GM21723 (cell line): Measurements from ENCODE around the gene RNF145.
"Not testable (repeated sequence)": the region's sequence is repeated elsewhere in the genome, so short reads cannot be mapped to it uniquely, and the experiment has no call there.

ENCODE experiments used
- ATAC-seq: cut with Tn5 transposase; IDR thresholded peaks from one replicate; pipeline ENCODE4 v1.9.1; 2021; ENCODE audit warnings: mild to moderate bottlenecking, moderate library complexity; ENCODE audit not compliant: unreplicated experiment

Gene RNF145

DNA sequence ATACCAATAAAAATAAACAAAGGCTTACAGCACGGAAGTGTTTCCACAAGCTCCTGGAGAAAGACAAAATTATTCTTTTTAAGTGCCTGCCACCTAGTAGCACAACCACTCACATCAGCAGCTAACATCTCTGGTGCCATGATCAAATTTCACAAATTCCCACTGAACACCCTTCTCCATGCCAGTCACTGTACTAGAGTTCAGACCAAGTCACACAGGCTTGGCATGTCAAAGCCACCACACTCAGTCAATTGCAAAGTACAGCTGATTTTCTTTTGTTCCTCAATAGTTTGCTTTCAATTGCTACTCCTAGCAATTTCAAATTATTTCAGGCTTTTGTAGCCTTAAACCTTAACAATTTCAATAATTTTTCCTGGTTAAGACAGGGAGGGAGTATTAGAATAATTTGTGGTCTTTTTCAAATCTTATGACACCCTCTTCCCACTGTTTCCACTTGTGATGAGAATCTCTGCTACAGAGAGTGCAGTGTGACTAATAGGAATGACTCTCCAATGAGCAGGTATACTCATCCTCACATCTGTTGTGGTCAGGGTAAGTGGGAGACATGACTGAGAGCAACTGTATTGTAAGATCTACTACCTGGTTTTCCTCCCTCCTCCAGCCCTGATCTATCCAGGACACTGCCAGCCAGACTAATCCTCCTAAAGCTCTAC lies 46.2 kb downstream of the RNF145 start:
- ATAC-seq = no peak

DNA sequence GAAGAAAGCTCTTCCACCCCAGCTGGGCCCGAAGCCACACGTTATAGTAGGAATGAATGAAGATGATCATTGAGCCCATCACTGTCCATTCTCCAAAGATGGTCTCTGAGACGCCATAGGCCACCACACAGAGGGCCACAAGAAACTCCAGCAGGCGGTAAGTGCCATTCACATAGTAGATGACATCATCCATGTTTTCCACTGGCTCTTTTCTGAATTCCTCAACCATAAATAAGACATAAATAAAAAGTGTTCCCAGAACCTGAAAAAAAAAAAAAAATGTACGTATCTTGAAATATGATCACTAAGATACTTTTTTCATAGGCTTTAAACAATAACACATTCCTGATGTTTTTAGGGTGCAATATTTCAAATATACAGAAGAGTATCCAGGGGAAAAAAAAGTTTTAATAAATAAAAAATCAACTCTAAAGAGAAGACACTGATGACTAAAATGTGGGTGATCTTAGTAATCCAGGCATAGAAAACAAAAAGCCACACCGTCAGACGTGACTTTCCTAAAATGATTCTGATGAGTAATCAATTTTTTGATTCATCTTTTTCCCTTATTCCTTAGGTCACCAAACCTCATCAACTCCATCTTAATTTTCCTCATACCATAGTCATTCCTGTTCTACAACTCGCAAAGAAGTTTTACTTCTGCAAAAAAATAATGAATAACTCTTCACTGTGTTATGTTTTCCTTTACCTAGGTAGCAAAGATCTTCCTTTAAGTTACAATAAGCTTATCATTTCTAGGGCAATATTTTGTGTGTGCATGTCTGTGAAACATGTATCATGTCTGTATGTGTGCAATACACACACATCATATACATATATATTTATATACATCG lies 47.8 kb downstream of the RNF145 start:
- no peak for ATAC-seq

DNA sequence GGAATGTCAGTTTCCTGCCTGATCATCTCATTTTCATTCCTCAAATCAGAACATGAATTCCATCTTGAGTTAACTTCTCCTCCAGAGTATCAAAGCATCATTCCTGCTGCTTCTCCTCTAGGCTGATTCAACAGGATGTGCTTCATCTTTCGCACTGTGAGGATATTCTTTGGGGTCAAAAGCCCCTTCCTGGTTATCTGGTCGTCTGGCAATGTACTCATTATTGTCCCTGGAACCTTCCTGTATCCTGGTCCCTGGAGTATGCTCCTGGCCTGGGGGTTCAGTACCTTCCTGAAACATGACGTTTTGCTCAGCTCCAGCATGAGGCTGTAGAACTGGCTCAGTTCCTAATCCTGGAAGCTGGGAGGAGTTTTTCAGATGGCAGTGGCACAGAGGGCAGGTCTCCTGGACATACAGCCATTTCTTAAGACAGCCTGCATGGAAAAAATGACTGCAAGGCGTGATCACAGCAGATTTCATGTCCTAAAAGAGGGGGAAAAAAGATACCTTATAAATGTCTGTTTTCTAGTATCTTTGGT lies 50.7 kb downstream of the RNF145 start:
- ATAC-seq = not testable (repeated sequence)

GRCh38 chr5:159157552-159157951 lies 51.8 kb downstream of the RNF145 start:
- ATAC-seq = no peak

DNA sequence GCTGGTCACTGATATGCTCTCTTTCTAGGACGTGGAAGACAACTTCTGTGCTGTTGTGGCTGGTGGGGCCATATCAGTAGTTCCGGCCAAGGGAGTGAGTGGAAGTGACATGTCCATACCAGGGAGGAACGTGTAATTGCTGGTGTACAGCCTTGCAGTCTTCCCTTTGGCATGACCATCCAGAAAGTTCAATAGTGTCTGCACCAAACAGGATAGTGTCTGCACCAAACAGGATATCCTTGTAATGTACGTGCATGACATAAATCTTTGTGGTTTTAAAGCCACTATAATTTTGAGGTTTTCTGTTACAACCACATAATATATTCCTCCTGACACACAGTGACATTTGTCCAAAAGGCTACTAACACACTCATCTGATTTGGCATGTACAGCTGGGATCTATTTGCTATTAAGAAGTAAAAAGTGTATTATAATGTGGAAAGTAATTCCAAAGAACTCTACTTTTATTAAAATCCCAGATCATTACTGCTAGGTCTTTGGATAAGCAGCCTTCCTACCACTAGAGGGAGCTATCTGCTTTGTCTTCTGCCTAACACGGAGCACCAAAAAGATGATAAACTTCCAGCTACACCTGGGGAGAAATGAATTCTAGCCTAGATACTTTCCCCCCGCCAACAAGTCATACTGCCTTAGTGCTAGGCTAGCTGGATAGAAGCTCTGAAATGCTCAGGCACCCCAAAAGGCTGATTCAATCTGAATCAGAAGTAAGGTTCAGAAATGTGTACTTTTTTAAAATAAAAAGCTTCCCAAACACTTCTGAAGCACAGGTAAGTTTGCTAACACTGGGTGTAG lies 52.7 kb downstream of the RNF145 start:
- peak; percentile 76 for ATAC-seq

- ATAC-seq = no peak
Measured at GRCh38 chr5:159155960-159156359, 53.4 kb downstream of the RNF145 start.

GRCh38 chr5:159152876-159153275 lies 56.5 kb downstream of the RNF145 start:
- no peak for ATAC-seq

DNA sequence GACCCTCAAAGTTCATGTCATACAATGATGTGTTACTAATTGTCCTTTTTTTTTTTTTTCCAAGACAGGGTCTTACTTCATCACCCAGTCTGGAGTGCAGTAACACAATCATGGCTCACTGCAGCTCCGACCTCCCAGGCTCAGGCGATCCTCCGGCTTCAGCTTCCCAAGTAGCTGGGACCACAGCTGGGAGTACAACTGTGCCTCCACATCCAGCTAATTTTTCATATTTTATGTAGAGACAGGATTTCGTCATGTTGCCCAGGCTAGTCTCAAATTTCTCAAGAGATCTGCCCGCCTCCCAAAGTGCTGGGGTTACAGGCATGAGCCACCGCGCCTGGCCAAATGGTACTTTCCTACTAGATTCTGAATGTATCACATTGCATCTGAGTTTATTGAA lies 60.3 kb downstream of the RNF145 start:
- ATAC-seq = no peak

DNA sequence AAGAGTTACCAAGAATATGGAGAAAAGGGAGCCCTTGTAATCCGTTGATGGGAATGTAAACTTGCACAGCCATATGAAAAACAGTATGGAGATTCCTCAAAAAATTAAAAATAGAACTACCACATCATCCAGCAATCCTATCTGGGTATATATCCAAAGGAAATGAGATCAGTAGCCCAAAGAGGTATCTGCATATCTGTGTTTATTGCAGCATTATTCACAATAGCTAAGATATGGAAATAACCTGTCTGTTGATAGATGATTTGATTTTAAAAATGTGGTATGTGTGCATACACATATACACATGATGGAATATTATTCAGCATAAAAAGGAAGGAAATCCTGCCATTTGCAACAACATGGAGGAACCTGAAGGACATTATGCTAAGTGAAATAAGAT lies 61.4 kb downstream of the RNF145 start:
- ATAC-seq = no peak

DNA sequence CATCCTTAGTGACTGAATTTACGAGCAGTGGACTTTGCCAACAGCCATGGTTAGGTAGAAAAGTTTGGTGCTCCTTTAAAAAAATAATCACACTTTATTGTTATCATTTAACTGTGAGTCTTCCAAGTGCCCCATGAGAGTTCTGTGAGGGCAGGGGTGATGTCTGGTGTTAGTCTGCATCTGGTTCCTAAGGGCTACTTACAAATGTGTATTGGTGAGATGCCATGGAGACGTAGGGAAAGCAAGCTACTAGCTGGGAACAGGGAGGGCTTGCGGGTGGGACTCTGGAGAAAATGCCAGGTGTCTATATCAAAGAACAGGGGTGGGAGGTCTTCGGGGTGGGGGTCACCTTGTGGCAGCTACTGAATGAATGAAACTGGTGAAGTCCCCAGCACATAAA lies 62.5 kb downstream of the RNF145 start:
- no peak for ATAC-seq

- not testable (repeated sequence) for ATAC-seq
Measured at GRCh38 chr5:159145160-159145559, 64.2 kb downstream of the RNF145 start.

GRCh38 chr5:159139802-159140201 lies 69.6 kb downstream of the RNF145 start:
- ATAC-seq = no peak

DNA sequence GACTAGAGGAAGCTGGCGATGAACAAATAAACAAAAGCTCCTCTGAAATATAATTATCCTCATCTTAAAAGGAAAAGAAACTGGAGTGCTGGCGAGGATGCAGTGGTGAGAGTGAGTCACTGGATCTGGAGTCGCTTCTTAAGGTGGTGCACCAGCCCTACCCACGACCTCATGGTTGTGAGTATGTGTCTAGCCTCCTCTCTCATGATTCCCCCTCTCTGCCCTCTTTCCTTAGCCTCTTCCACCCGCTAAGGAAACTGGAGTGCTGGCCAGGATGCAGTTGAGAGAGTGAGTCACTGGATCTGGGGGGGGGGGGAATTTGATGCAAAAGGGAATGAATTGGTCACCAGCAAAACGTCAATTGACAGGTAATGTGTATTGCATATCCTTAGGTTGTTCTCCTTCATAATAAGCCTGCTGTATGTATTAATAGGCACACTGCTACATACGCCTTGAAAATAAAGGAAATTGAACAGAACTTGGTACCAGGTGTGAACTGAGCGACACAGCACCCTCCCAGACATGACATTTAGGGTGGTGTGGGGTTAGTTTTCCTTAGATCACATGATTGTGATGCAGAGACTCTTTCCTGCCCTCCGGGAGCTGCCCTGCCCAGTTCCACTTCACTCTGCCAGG lies 73.3 kb downstream of the RNF145 start:
- no peak for ATAC-seq

DNA sequence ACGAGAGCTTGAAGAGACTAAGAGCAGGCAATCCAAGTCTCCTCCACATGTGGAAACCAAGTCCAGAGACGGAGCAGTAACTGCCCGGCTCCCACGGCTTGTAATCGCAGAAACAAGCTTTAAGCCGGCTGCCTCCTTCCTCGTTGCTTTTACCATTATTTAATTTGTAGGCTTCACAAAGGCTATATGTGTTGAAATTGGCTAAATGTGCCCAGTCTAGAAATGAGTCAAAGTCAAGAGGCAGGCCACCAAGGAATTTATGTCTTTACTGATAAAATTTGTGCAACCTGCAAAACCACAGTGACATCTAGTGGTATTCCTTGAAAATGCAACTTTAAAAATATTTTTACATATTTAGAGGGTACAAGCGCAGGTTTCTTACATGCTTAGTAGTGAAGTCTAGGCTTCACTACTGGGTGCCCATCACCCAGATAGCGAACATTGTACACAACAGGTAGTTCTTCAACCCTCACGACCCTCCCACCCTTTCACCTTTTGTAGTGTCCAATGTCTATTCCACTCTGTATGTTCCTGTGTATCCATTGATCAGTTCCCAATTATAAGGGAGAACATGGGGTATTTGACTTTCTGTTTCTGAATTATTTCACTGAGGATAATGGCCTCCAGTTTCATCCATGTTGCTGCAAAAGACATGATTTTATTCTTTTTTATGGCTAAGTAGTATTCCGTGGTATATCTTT lies 76.2 kb downstream of the RNF145 start:
- no peak for ATAC-seq

DNA sequence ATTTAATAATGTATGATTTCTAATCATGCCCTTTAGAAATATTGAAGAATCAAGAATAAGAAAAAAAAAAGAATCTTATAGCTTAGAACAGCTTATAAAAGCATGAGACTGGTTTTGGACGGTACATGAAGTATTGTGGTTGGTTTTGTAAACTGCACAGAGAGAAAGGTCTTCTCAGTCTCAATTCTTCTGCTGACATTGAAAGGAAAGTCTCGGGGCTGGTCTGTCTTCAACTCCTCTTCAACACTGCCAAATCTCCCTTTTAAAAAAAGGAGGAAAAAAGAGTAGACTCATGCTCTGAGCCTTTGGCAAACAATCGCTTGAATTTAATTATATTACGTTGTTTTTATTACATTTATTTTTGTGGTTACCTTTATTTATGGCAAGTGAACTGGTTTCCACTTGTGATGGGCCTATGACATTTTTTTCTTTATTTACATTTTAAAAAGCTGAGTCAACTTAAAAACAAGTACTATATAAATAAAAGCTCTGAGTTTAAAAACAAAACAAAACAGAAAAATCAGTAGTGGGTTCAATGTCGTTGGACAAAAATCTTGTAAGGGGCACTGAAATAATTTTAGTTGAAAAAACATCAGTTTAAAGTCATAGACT lies 76.8 kb downstream of the RNF145 start:
- ATAC-seq = no peak

- no peak for ATAC-seq
Measured at GRCh38 chr5:159131951-159132350, 77.4 kb downstream of the RNF145 start.

DNA sequence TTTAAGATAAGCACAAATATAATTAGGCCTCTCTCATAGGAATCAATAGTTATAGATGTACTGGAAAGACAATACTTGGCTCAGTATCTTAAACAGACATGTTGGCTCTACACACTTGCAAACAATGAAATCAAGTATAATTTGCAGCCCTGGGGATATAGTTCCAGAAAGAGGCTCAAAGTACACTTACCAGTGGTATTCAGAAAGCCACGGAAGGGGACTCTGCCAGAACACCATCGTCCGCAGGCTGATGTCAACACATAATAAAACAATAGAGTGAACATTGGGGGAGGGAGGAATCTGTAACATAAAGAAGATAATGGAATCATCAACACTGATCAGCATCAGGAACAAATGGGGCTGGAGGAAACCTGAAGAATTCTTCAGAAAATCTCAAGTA lies 78.5 kb downstream of the RNF145 start:
- no peak for ATAC-seq

DNA sequence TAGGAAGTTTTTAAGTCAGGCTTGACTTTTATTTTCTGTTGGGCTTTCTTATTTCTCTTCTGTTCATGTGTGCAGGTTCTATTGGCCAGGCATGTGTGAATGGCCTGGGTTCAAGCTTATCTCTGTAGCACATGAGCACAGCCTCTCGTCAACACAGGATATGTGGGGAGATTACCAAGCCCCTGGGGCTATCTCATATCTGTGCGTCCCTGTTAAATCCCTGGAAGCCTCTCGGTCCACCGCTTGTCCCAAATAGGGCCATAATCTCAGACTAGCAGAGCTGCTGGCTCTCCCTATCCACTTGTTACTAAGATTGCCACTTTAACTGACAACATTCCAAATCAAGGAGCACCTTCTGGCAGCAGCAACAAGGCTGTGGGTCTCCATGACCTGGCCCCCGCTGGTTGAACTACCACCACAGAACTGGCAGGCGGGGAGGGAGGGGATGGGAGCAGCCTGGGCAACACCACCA lies 81.2 kb downstream of the RNF145 start:
- no peak for ATAC-seq

DNA sequence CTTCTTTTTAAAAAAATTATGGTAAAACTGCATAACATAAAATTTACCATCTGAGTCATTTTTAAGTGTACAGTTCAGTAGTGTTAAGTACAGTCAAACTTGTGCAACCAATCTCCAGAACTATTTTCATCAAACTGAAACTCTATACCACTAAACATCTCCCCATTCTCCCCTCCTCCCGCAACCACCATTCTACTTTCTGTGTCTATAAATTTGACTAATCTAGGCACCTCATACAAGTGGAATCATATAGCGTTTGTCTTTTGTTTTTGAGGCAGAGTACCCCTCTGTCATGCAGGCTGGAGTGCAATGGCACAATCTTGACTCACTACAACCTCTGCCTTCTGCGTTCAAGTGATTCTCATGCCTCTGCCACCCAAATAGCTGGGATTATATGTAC lies 85.7 kb downstream of the RNF145 start:
- ATAC-seq = no peak

GRCh38 chr5:159123189-159123588 lies 86.2 kb downstream of the RNF145 start:
- no peak for ATAC-seq
